Gastrocnemius medialis (tissue), 4 donors: ENCODE measurements around the gene MCF2L2.

Experiments
- POLR2A ChIP-seq, 2 donors: fragments of 450-650 bp; IDR thresholded peaks; one replicate each; pipeline ENCODE4 v1.6.1; 2017; ENCODE audit warnings: antibody characterized with exemption in 2 of 2, mild to moderate bottlenecking in 2 of 2, moderate library complexity in 2 of 2
- TF ChIP-seq, protein P1 (sequence below), 5 experiments: fragments of 450-650 bp in 3 of 5; fragments of 200-600 bp in 2 of 5; sonication (generic) in 2 of 5; IDR thresholded peaks in 4 of 5; conservative IDR thresholded peaks in 1 of 5; 1 replicate in 4 of 5; 2 replicates in 1 of 5; pipeline ENCODE4 v1.5.1; 2016 to 2019; ENCODE audit warnings: antibody characterized with exemption in 5 of 5, mild to moderate bottlenecking in 3 of 5, moderate library complexity in 3 of 5

DNA sequence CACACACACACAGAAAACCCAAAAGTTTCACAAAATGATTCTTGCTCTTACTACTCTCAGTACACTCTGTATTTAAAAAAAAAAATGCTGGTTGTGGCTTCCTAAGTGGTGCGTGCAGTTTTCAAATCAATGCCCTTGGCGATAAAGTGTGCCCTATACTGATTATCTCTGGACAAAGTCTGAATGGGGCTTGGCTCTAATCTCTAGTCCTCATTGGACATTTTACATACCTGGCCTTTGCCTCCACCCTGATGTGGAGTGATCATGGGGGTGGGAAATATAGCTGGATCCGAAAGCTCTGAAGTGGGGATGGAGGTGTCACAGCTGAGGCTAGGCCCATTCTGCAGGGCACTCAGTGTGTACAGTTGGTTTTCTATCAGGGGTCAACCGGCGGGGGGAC lies 161.3 kb downstream of the MCF2L2 start:
- TF ChIP-seq, protein P1, sequence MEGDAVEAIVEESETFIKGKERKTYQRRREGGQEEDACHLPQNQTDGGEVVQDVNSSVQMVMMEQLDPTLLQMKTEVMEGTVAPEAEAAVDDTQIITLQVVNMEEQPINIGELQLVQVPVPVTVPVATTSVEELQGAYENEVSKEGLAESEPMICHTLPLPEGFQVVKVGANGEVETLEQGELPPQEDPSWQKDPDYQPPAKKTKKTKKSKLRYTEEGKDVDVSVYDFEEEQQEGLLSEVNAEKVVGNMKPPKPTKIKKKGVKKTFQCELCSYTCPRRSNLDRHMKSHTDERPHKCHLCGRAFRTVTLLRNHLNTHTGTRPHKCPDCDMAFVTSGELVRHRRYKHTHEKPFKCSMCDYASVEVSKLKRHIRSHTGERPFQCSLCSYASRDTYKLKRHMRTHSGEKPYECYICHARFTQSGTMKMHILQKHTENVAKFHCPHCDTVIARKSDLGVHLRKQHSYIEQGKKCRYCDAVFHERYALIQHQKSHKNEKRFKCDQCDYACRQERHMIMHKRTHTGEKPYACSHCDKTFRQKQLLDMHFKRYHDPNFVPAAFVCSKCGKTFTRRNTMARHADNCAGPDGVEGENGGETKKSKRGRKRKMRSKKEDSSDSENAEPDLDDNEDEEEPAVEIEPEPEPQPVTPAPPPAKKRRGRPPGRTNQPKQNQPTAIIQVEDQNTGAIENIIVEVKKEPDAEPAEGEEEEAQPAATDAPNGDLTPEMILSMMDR (IDR thresholded peaks at IDR 0.05 in 4 of 5, conservative IDR thresholded peaks at IDR 0.05 in 1 of 5), result no peak
- no peak for TF ChIP-seq POLR2A (IDR thresholded peaks at IDR 0.05)
